NCI-H2107 (cell line): ENCODE results near the gene TPSAB1.

Source experiments
- DNase-seq: peaks from one replicate; lab custom pipeline; 2025; lab: John Stamatoyannopoulos, UW

The TPSAB1 gene

GRCh38 chr16:1285669-1286512 is 45.4 kb downstream of the TPSAB1 start:
- no peak for DNase-seq

- no peak for DNase-seq
Measured at GRCh38 chr16:1286513-1287094, 46.1 kb downstream of the TPSAB1 start.

- DNase-seq: no peak
Measured at GRCh38 chr16:1287982-1288670, 47.6 kb downstream of the TPSAB1 start.

- no peak for DNase-seq
Measured at GRCh38 chr16:1288813-1289476, 48.4 kb downstream of the TPSAB1 start.

- no peak for DNase-seq
Measured at GRCh38 chr16:1289477-1289866, 49.0 kb downstream of the TPSAB1 start.

- no peak for DNase-seq
Measured at GRCh38 chr16:1290063-1290501, 49.6 kb downstream of the TPSAB1 start.

- DNase-seq: peak; percentile 47
Measured at GRCh38 chr16:1290860-1291575, 50.5 kb downstream of the TPSAB1 start.

- DNase-seq: no peak
Measured at GRCh38 chr16:1291576-1291974, 51.1 kb downstream of the TPSAB1 start.
